GM12878 (cell line): ENCODE data around the gene UQCC2. TPM values are rescaled to one million over a fixed set of nuclear protein-coding genes. Genes with fewer than 3 reads are reported as not detected.

Experiments used
- ATAC-seq: fragments of 200-7000 bp; cut with Tn5 transposase; 3 replicates; pipeline ENCODE4 v1.9.1; 2020; ENCODE audit warnings: mild to moderate bottlenecking, moderate library complexity
- BruUV-seq: library from RNA; stranded (reverse); fragments of 400-500 nt; replicated peaks from 2 replicates; lab custom pipeline; 2021; lab: Mats Ljungman, UMichigan
- CTCF ChIA-PET: fragments of 300-600 bp; sonication (Branson Sonifier 250); formaldehyde crosslinking; extraction: SDS; loops from one replicate; lab custom pipeline; 2021; ENCODE audit warnings: inconsistent platforms; lab: Yijun Ruan, JAX
- POLR2A ChIA-PET: fragments of 350-600 bp; formaldehyde crosslinking; extraction: SDS; loops from one replicate; lab custom pipeline; 2021; ENCODE audit warnings: inconsistent platforms; lab: Charles Lee
- RAD21 ChIA-PET: fragments of 300-600 bp; sonication (Branson Sonifier 250); formaldehyde crosslinking; loops from one replicate; lab custom pipeline; 2023; ENCODE audit warnings: antibody characterized with exemption; ENCODE audit not compliant: unreplicated experiment; lab: Charles Lee
- SMC1A ChIA-PET: fragments of 300-600 bp; sonication (Branson Sonifier 250); formaldehyde crosslinking; loops from one replicate; lab custom pipeline; 2023; ENCODE audit not compliant: unreplicated experiment, uncharacterized antibody; lab: Charles Lee
- DNase-seq: peaks from one replicate; pipeline ENCODE4 v3.0.0-alpha.2; 2011; ENCODE audit warnings: low read depth, low spot score
- FAIRE-seq: peaks from 3 replicates; lab custom pipeline; 2011; peaks lifted over from hg19 to GRCh38; lab: Jason Lieb, UNC
- H2AFZ ChIP-seq: 2 replicates; pipeline ENCODE4 v1.6.0; 2011; ENCODE audit warnings: low read depth, low read length, control low read depth; ENCODE audit not compliant: control insufficient read depth
- H3K27ac ChIP-seq: 2 replicates; pipeline ENCODE4 v1.5.1; 2011; ENCODE audit warnings: control low read depth; ENCODE audit not compliant: control insufficient read depth, insufficient read depth
- H3K27me3 ChIP-seq, 2 experiments: replicated peaks in 1 of 2; 2 replicates each; pipeline versions ENCODE4 v1.6.0 to v1.6.1; 2011; ENCODE audit warnings: low read length in 1 of 2; ENCODE audit not compliant: control insufficient read depth in 2 of 2, insufficient read depth in 2 of 2
- H3K36me3 ChIP-seq, 2 experiments: 2 replicates each; pipeline ENCODE4 v1.5.1; 2011; ENCODE audit warnings: low read length in 1 of 2; ENCODE audit not compliant: control insufficient read depth in 2 of 2, insufficient read depth in 2 of 2
- H3K4me1 ChIP-seq: 2 replicates; pipeline ENCODE4 v1.6.1; 2011; ENCODE audit warnings: mild to moderate bottlenecking, low read length, moderate library complexity, mixed read lengths; ENCODE audit not compliant: control insufficient read depth, insufficient read depth
- H3K4me2 ChIP-seq: 2 replicates; pipeline ENCODE4 v1.6.0; 2011; ENCODE audit warnings: control low read depth; ENCODE audit not compliant: control insufficient read depth, insufficient read depth
- H3K4me3 ChIP-seq: fragments of 200-600 bp; sonication (generic); 2 replicates; pipeline ENCODE4 v1.5.1; 2016
- H3K79me2 ChIP-seq: 2 replicates; pipeline ENCODE4 v1.6.0; 2011; ENCODE audit warnings: low read length; ENCODE audit not compliant: control insufficient read depth, insufficient read depth
- H3K9ac ChIP-seq: 2 replicates; pipeline ENCODE4 v1.8.0; 2011; ENCODE audit warnings: low read length, control low read depth, mixed read lengths; ENCODE audit not compliant: control insufficient read depth, insufficient read depth
- H3K9me3 ChIP-seq: replicated peaks from 3 replicates; pipeline ENCODE4 v1.5.1; 2011; ENCODE audit warnings: mild to moderate bottlenecking, low read length; ENCODE audit not compliant: control insufficient read depth, insufficient read depth
- H4K20me1 ChIP-seq: 2 replicates; pipeline ENCODE4 v1.6.0; 2011; ENCODE audit not compliant: control insufficient read depth, insufficient read depth
- BACH1 ChIP-seq: fragments of 450-650 bp; IDR thresholded peaks from 2 replicates; pipeline ENCODE4 v1.6.1; 2017; ENCODE audit warnings: mild to moderate bottlenecking, borderline replicate concordance
- BHLHE40 ChIP-seq, 2 experiments: fragments of 450-650 bp in 1 of 2; IDR thresholded peaks; 2 replicates each; pipeline ENCODE4 v1.6.1; 2011 to 2017; ENCODE audit warnings: low read depth in 2 of 2, borderline replicate concordance in 1 of 2, improper control_type of control experiment in 1 of 2, low read length in 1 of 2, mild to moderate bottlenecking in 1 of 2
- ESRRA ChIP-seq: IDR thresholded peaks from 2 replicates; pipeline ENCODE4 v1.6.1; 2012; ENCODE audit warnings: mild to moderate bottlenecking, low read length, improper control_type of control experiment
- HCFC1 ChIP-seq: fragments of 150-350 bp; IDR thresholded peaks from 2 replicates; pipeline ENCODE4 v1.6.1; 2014; ENCODE audit warnings: low read length
- NFYB ChIP-seq: IDR thresholded peaks from 2 replicates; pipeline ENCODE4 v1.6.1; 2011; ENCODE audit warnings: low read depth, mild to moderate bottlenecking, low read length, improper control_type of control experiment, moderate library complexity; ENCODE audit not compliant: insufficient read depth
- NRF1 ChIP-seq: conservative IDR thresholded peaks from 2 replicates; pipeline ENCODE4 v1.6.1; 2011; ENCODE audit warnings: mild to moderate bottlenecking, low read depth, low read length, improper control_type of control experiment
- RBBP5 ChIP-seq: fragments of 200-600 bp; sonication (generic); conservative IDR thresholded peaks from 2 replicates; pipeline ENCODE4 v1.6.1; 2016
- RUNX3 ChIP-seq: IDR thresholded peaks from 2 replicates; pipeline ENCODE4 v1.6.1; 2012; ENCODE audit warnings: low read length, inconsistent platforms
- STAT3 ChIP-seq: IDR thresholded peaks from 2 replicates; pipeline ENCODE4 v1.6.1; 2011; ENCODE audit warnings: low read depth, low read length, improper control_type of control experiment
- TCF12 ChIP-seq: IDR thresholded peaks from 2 replicates; pipeline ENCODE4 v1.6.1; 2011; ENCODE audit warnings: low read depth, mild to moderate bottlenecking, low read length
- WRNIP1 ChIP-seq: IDR thresholded peaks from 2 replicates; pipeline ENCODE4 v1.6.1; 2011; ENCODE audit warnings: low read depth, low read length, improper control_type of control experiment, borderline replicate concordance
- WGBS: methylation state at CpG from one replicate; pipeline ENCODE4 v1.1.6; 2016; ENCODE audit warnings: low lambda C conversion rate; ENCODE audit not compliant: insufficient replicate concordance, insufficient coverage; ENCODE audit errors: missing lambda C conversion rate; 5-methylcytosine and 5-hydroxymethylcytosine counted together
- in situ Hi-C: fragments of 300-500 bp; cut with MboI; formaldehyde crosslinking; loops from 9 replicates; pipeline ENCODE4 v1.14.3; 2018; ENCODE audit warnings: mixed read lengths
- intact Hi-C: fragments of 100-400 bp; cut with micrococcal nuclease; formaldehyde crosslinking; loops from one replicate; pipeline ENCODE4 v1.14.2; 2022; ENCODE audit not compliant: unreplicated experiment
- polyA plus RNA-seq, 11 experiments: library from polyadenylated mRNA; depleted of rRNA in 4 of 11; unstranded in 6 of 11; stranded (reverse) in 5 of 11; fragments of >200 nt; fragmentation: Nextera tagmentation in 4 of 11; fragmentation: Illumina TruSeq in 1 of 11; extraction: Ambion mirVana in 4 of 11; extraction: Trizol in 1 of 11; gene quantifications; 1 replicate in 1 of 11; 2 replicates in 10 of 11; pipeline versions ENCODE4 v1.2.1 to v1.2.3, GENCODE V29; 2011 to 2016; ENCODE audit warnings: inconsistent platforms in 2 of 11, missing spikeins in 2 of 11, low read depth in 1 of 11
- total RNA-seq, 4 experiments: library from RNA; depleted of rRNA in 3 of 4; stranded (reverse); fragments of >200 nt in 3 of 4; fragmentation: Illumina TruSeq in 1 of 4; extraction: Trizol in 1 of 4; gene quantifications; 2 replicates each; pipeline versions ENCODE4 v1.2.1 to v1.2.3, GENCODE V29; 2013 to 2021
- TF ChIP-seq, protein P1 (sequence below): IDR thresholded peaks from 2 replicates; pipeline ENCODE4 v1.6.1; 2012; ENCODE audit warnings: low read depth, low read length, improper control_type of control experiment
- TF ChIP-seq, protein P2 (sequence below): IDR thresholded peaks from 2 replicates; pipeline ENCODE4 v1.6.1; 2012; ENCODE audit warnings: improper control_type of control experiment, low read depth, low read length; ENCODE audit not compliant: insufficient replicate concordance
- TF ChIP-seq, protein P3 (sequence below): fragments of 450-650 bp; conservative IDR thresholded peaks from 2 replicates; pipeline ENCODE4 v1.6.1; 2017; ENCODE audit warnings: mild to moderate bottlenecking, moderate library complexity
- TF ChIP-seq, protein P4 (sequence below): IDR thresholded peaks from 2 replicates; pipeline ENCODE4 v1.6.1; 2011; ENCODE audit warnings: low read depth, low read length, improper control_type of control experiment, borderline replicate concordance

The UQCC2 gene
- total and polyA plus RNA-seq, 10 of the 15 experiments (the other 5 are each of a cell fraction or from before 2014, with no cell fraction given): 40.6 to 478 (median 71.2) TPM

DNA sequence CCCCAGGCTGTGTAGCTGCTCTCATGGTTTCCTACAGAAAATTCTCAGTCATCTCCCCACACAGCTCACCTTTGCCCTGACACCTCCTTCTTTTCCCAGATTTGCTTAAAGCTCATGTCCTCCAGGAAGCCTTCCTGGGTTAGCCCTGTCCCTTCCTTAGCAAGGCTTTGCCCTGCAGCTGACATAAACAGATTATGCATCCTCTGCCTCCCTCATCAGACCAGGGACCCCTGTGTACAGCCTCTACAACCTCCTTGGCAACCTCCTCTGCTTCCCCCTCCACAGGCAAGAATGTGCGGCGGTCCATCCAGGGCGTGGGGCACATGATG, 39.8 kb downstream of the UQCC2 start:
- intact Hi-C loops (no loop called here), in situ Hi-C loops (no loop called here)
- Histone ChIP-seq H4K20me1 (no peaks in the 10 kb centered on the region), H3K79me2 (no peaks in the 10 kb centered on the region), H3K4me1 (no peaks in the 10 kb centered on the region), H2AFZ (no peak overlapping the region), H3K9me3 (no peaks in the 10 kb centered on the region), H3K9ac (no peak overlapping the region), H3K36me3 (peaks cover 25 to 39% of the 10 kb centered on the region in 2 experiments), H3K4me3 (no peak overlapping the region), H3K4me2 (no peak overlapping the region), H3K27ac (no peak overlapping the region), H3K27me3 (no peaks in the 10 kb centered on the region)
- WGBS: 98% methylated on average over 3 of the region's 3 CpGs
- DNase-seq (no peak), FAIRE-seq (no peak), ATAC-seq (no peak)
- POLR2A ChIA-PET: interaction anchor here (1.1 kb wide), 1 partner anchor 84 kb away, joined by 4 read pairs; no protein-coding TSS in a partner anchor
- no TSS peak for BruUV-seq
- CTCF ChIA-PET: interaction anchor here (0.9 to 1.3 kb wide), 2 partner anchors 17 to 65 kb away, joined by 3 to 6 read pairs; no protein-coding TSS in a partner anchor
- SMC1A ChIA-PET: interaction anchor here (1.2 kb wide), 1 partner anchor 26 kb away, joined by 3 read pairs; no protein-coding TSS in a partner anchor
- RAD21 ChIA-PET: no interaction called here
- TF ChIP-seq, protein P1, sequence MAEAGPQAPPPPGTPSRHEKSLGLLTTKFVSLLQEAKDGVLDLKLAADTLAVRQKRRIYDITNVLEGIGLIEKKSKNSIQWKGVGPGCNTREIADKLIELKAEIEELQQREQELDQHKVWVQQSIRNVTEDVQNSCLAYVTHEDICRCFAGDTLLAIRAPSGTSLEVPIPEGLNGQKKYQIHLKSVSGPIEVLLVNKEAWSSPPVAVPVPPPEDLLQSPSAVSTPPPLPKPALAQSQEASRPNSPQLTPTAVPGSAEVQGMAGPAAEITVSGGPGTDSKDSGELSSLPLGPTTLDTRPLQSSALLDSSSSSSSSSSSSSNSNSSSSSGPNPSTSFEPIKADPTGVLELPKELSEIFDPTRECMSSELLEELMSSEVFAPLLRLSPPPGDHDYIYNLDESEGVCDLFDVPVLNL: no peak
- TF ChIP-seq, protein P2, sequence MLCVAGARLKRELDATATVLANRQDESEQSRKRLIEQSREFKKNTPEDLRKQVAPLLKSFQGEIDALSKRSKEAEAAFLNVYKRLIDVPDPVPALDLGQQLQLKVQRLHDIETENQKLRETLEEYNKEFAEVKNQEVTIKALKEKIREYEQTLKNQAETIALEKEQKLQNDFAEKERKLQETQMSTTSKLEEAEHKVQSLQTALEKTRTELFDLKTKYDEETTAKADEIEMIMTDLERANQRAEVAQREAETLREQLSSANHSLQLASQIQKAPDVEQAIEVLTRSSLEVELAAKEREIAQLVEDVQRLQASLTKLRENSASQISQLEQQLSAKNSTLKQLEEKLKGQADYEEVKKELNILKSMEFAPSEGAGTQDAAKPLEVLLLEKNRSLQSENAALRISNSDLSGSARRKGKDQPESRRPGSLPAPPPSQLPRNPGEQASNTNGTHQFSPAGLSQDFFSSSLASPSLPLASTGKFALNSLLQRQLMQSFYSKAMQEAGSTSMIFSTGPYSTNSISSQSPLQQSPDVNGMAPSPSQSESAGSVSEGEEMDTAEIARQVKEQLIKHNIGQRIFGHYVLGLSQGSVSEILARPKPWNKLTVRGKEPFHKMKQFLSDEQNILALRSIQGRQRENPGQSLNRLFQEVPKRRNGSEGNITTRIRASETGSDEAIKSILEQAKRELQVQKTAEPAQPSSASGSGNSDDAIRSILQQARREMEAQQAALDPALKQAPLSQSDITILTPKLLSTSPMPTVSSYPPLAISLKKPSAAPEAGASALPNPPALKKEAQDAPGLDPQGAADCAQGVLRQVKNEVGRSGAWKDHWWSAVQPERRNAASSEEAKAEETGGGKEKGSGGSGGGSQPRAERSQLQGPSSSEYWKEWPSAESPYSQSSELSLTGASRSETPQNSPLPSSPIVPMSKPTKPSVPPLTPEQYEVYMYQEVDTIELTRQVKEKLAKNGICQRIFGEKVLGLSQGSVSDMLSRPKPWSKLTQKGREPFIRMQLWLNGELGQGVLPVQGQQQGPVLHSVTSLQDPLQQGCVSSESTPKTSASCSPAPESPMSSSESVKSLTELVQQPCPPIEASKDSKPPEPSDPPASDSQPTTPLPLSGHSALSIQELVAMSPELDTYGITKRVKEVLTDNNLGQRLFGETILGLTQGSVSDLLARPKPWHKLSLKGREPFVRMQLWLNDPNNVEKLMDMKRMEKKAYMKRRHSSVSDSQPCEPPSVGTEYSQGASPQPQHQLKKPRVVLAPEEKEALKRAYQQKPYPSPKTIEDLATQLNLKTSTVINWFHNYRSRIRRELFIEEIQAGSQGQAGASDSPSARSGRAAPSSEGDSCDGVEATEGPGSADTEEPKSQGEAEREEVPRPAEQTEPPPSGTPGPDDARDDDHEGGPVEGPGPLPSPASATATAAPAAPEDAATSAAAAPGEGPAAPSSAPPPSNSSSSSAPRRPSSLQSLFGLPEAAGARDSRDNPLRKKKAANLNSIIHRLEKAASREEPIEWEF: no peak
- TF ChIP-seq STAT3 (no peak), NFYB (no peak), BHLHE40 (IDR thresholded peaks at IDR 0.05; ENCODE audit: borderline replicate concordance in 1 of 2, low read depth in 2 of 2, low read length in 1 of 2) (no peak), TCF12 (no peak), RBBP5 (no peak), HCFC1 (no peak), BACH1 (no peak), ESRRA (no peak), WRNIP1 (no peak), RUNX3 (no peak), NRF1 (no peak)
- TF ChIP-seq, protein P3, sequence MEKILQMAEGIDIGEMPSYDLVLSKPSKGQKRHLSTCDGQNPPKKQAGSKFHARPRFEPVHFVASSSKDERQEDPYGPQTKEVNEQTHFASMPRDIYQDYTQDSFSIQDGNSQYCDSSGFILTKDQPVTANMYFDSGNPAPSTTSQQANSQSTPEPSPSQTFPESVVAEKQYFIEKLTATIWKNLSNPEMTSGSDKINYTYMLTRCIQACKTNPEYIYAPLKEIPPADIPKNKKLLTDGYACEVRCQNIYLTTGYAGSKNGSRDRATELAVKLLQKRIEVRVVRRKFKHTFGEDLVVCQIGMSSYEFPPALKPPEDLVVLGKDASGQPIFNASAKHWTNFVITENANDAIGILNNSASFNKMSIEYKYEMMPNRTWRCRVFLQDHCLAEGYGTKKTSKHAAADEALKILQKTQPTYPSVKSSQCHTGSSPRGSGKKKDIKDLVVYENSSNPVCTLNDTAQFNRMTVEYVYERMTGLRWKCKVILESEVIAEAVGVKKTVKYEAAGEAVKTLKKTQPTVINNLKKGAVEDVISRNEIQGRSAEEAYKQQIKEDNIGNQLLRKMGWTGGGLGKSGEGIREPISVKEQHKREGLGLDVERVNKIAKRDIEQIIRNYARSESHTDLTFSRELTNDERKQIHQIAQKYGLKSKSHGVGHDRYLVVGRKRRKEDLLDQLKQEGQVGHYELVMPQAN: no peak
- TF ChIP-seq, protein P4, sequence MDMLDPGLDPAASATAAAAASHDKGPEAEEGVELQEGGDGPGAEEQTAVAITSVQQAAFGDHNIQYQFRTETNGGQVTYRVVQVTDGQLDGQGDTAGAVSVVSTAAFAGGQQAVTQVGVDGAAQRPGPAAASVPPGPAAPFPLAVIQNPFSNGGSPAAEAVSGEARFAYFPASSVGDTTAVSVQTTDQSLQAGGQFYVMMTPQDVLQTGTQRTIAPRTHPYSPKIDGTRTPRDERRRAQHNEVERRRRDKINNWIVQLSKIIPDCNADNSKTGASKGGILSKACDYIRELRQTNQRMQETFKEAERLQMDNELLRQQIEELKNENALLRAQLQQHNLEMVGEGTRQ: no peak
